CD14-positive monocyte (primary cell): ENCODE measurements around the gene CDH15. TPM values are rescaled to one million over a fixed set of nuclear protein-coding genes. Genes with fewer than 3 reads are reported as not detected.
A peak's percentile ranks its signal among the peaks of the same experiment; 100 is the strongest.

ENCODE experiments used
- DNase-seq, 3 donors: peaks; one replicate each; pipeline ENCODE4 v3.0.0-alpha.2; 2011 to 2022
- H2AFZ ChIP-seq: 2 replicates; pipeline ENCODE4 v1.6.0; 2012; ENCODE audit warnings: mild to moderate bottlenecking, low read depth, low read length, inconsistent platforms; ENCODE audit not compliant: insufficient read depth, poor library complexity, severe bottlenecking
- H3K27ac ChIP-seq, 2 donors: 1 replicate in 1 of 2; 2 replicates in 1 of 2; pipeline ENCODE4 v1.5.1; 2012 to 2013; ENCODE audit warnings: low read length in 2 of 2, control low read depth in 1 of 2, inconsistent platforms in 1 of 2, low read depth in 1 of 2, mild to moderate bottlenecking in 1 of 2
- H3K27me3 ChIP-seq, 2 donors: one replicate each; pipeline versions ENCODE4 v1.6.0 to v1.6.1; 2011 to 2013; ENCODE audit warnings: low read length in 2 of 2; ENCODE audit not compliant: control insufficient read depth in 2 of 2, insufficient read depth in 2 of 2
- H3K36me3 ChIP-seq, 2 donors: replicated peaks in 1 of 2; 1 replicate in 1 of 2; 2 replicates in 1 of 2; pipeline versions ENCODE4 v1.5.1 to v1.6.1; 2012 to 2013; ENCODE audit warnings: low read length in 2 of 2, control low read depth in 1 of 2, inconsistent platforms in 1 of 2, mild to moderate bottlenecking in 1 of 2; ENCODE audit not compliant: insufficient read depth in 2 of 2, control insufficient read depth in 1 of 2
- H3K4me1 ChIP-seq, 2 donors: 1 replicate in 1 of 2; 2 replicates in 1 of 2; pipeline versions ENCODE4 v1.5.1 to v1.6.1; 2012 to 2013; ENCODE audit warnings: low read length in 2 of 2, control low read depth in 1 of 2, inconsistent platforms in 1 of 2, mild to moderate bottlenecking in 1 of 2, moderate library complexity in 1 of 2; ENCODE audit not compliant: insufficient read depth in 2 of 2, control insufficient read depth in 1 of 2
- H3K4me2 ChIP-seq: replicated peaks from 2 replicates; pipeline ENCODE3; 2012; ENCODE audit warnings: low read length, moderate library complexity, mild to moderate bottlenecking; ENCODE audit not compliant: poor library complexity, severe bottlenecking; ENCODE audit errors: extremely low read depth
- H3K4me3 ChIP-seq, 3 experiments: fragments of 200-600 bp in 1 of 3; sonication (generic) in 1 of 3; replicated peaks in 1 of 3; 1 replicate in 2 of 3; 2 replicates in 1 of 3; pipeline ENCODE4 v1.5.1; 2011 to 2013; ENCODE audit warnings: low read length in 3 of 3, mild to moderate bottlenecking in 3 of 3, control low read depth in 2 of 3, low read depth in 2 of 3, inconsistent platforms in 1 of 3, moderate library complexity in 1 of 3
- H3K79me2 ChIP-seq: 2 replicates; pipeline ENCODE4 v1.6.0; 2012; ENCODE audit warnings: mild to moderate bottlenecking, control low read depth, inconsistent platforms, low read length, moderate library complexity; ENCODE audit not compliant: insufficient read depth
- H3K9ac ChIP-seq: 2 replicates; pipeline ENCODE4 v1.6.0; 2017; ENCODE audit warnings: low read length, mild to moderate bottlenecking; ENCODE audit not compliant: insufficient read depth, poor library complexity, severe bottlenecking
- H3K9me3 ChIP-seq, 2 donors: replicated peaks in 1 of 2; 1 replicate in 1 of 2; 2 replicates in 1 of 2; pipeline versions ENCODE4 v1.5.1 to v1.6.1; 2012 to 2013; ENCODE audit warnings: low read length in 2 of 2, control low read depth in 1 of 2; ENCODE audit not compliant: control insufficient read depth in 1 of 2, insufficient read depth in 1 of 2
- H4K20me1 ChIP-seq: 2 replicates; pipeline ENCODE4 v1.6.0; 2012; ENCODE audit warnings: mild to moderate bottlenecking, low read length, control low read depth, moderate library complexity; ENCODE audit not compliant: insufficient read depth
- H3K27ac Mint-ChIP-seq, 7 donors: one replicate each; pipeline ENCODE4 v1.8.0; 2020; ENCODE audit warnings: mild to moderate bottlenecking in 7 of 7, mixed read lengths in 7 of 7, moderate library complexity in 6 of 7, inconsistent platforms in 2 of 7
- H3K27me3 Mint-ChIP-seq, 3 donors: one replicate each; pipeline ENCODE4 v1.8.0; 2021 to 2022; ENCODE audit warnings: low read depth in 3 of 3, mild to moderate bottlenecking in 3 of 3, mixed read lengths in 3 of 3, moderate library complexity in 3 of 3, inconsistent platforms in 1 of 3
- H3K36me3 Mint-ChIP-seq, 2 donors: one replicate each; pipeline ENCODE4 v1.8.0; 2020; ENCODE audit warnings: mixed read lengths in 2 of 2, inconsistent platforms in 1 of 2, mild to moderate bottlenecking in 1 of 2
- H3K4me1 Mint-ChIP-seq: one replicate; pipeline ENCODE4 v1.8.0; 2020; ENCODE audit warnings: mild to moderate bottlenecking, mixed read lengths
- H3K4me3 Mint-ChIP-seq, 2 donors: one replicate each; pipeline ENCODE4 v1.8.0; 2020; ENCODE audit warnings: mild to moderate bottlenecking in 2 of 2, mixed read lengths in 2 of 2, moderate library complexity in 1 of 2
- H3K9me3 Mint-ChIP-seq, 7 donors: one replicate each; pipeline ENCODE4 v1.8.0; 2020 to 2022; ENCODE audit warnings: mixed read lengths in 7 of 7, mild to moderate bottlenecking in 6 of 7, moderate library complexity in 6 of 7, inconsistent platforms in 2 of 7
- WGBS: methylation state at CpG from one replicate; pipeline ENCODE4 v1.1.5; 2013; ENCODE audit warnings: missing lambda C conversion rate; ENCODE audit not compliant: insufficient coverage; 5-methylcytosine and 5-hydroxymethylcytosine counted together
- intact Hi-C, 2 donors: fragments of 100-400 bp; cut with micrococcal nuclease; formaldehyde crosslinking; loops; one replicate each; pipeline versions ENCODE4 v1.15.0 to v1.15.1; 2023
- polyA plus RNA-seq, 3 donors: library from polyadenylated mRNA; depleted of rRNA in 1 of 3; unstranded in 2 of 3; stranded (reverse) in 1 of 3; fragments of 300-500 nt in 2 of 3; fragments of >200 nt in 1 of 3; fragmentation: Illumina TruSeq in 2 of 3; gene quantifications; 1 replicate in 2 of 3; 2 replicates in 1 of 3; pipeline ENCODE4 v1.2.3, GENCODE V29; 2012 to 2021
- TF ChIP-seq, protein P1 (sequence below): fragments of 200-600 bp; IDR thresholded peaks from one replicate; pipeline ENCODE4 v1.8.0; 2022; ENCODE audit warnings: antibody characterized with exemption, mild to moderate bottlenecking

Gene CDH15
- polyA plus RNA-seq, 3 donors, result not detected

DNA sequence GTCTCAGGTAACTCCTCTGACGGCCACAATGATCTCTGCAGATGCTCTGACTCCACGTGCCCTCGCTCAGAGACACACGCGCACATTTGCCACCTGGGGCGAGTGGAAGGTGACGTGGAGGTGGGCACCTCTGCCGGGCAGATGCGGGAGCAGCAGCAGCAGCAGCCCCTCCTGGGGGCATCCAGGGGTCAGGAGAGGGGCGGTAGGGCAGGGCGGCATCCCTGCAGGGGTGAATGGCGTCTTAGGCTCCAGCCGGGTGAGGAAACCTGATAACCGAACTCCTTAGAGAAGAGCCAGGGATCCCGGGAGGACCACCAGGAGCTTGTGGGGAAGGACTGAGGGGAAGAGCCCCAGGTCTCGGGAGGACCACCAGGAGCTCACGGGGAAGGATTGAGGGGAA lies 34.6 kb upstream of the CDH15 start:
- H3K36me3 Mint-ChIP-seq, result peaks cover 51 to 85% of the 10 kb centered on the region in 2 donors
- no peak for DNase-seq
- H3K4me1 Mint-ChIP-seq, result no peaks in the 10 kb centered on the region
- no peak overlapping the region for H3K27ac ChIP-seq
- no peak overlapping the region for H3K4me3 Mint-ChIP-seq
- H3K79me2 ChIP-seq, result no peaks in the 10 kb centered on the region
- no peak overlapping the region for H3K4me2 ChIP-seq
- no peak overlapping the region for H3K4me3 ChIP-seq
- peaks cover 9% of the 10 kb centered on the region for H4K20me1 ChIP-seq
- H2AFZ ChIP-seq, result no peak overlapping the region
- no peaks in the 10 kb centered on the region for H3K4me1 ChIP-seq
- H3K27me3 Mint-ChIP-seq, result peaks cover 0 to 2% (median 0%) of the 10 kb centered on the region in 3 donors
- TF ChIP-seq, protein P1, sequence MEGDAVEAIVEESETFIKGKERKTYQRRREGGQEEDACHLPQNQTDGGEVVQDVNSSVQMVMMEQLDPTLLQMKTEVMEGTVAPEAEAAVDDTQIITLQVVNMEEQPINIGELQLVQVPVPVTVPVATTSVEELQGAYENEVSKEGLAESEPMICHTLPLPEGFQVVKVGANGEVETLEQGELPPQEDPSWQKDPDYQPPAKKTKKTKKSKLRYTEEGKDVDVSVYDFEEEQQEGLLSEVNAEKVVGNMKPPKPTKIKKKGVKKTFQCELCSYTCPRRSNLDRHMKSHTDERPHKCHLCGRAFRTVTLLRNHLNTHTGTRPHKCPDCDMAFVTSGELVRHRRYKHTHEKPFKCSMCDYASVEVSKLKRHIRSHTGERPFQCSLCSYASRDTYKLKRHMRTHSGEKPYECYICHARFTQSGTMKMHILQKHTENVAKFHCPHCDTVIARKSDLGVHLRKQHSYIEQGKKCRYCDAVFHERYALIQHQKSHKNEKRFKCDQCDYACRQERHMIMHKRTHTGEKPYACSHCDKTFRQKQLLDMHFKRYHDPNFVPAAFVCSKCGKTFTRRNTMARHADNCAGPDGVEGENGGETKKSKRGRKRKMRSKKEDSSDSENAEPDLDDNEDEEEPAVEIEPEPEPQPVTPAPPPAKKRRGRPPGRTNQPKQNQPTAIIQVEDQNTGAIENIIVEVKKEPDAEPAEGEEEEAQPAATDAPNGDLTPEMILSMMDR, result no peak
- H3K27me3 ChIP-seq, result no peaks in the 10 kb centered on the region
- no peak overlapping the region for H3K9ac ChIP-seq
- intact Hi-C loops, result no loop called here
- 97% methylated on average over 17 of the region's 17 CpGs for WGBS
- peaks cover 0 to 2% (median 0%) of the 10 kb centered on the region in 7 donors for H3K9me3 Mint-ChIP-seq
- H3K9me3 ChIP-seq, result no peaks in the 10 kb centered on the region
- peaks cover 67 to 75% of the 10 kb centered on the region in 2 donors for H3K36me3 ChIP-seq
- peak overlapping the region in 1 of 7 donors; percentile 15 for H3K27ac Mint-ChIP-seq

DNA sequence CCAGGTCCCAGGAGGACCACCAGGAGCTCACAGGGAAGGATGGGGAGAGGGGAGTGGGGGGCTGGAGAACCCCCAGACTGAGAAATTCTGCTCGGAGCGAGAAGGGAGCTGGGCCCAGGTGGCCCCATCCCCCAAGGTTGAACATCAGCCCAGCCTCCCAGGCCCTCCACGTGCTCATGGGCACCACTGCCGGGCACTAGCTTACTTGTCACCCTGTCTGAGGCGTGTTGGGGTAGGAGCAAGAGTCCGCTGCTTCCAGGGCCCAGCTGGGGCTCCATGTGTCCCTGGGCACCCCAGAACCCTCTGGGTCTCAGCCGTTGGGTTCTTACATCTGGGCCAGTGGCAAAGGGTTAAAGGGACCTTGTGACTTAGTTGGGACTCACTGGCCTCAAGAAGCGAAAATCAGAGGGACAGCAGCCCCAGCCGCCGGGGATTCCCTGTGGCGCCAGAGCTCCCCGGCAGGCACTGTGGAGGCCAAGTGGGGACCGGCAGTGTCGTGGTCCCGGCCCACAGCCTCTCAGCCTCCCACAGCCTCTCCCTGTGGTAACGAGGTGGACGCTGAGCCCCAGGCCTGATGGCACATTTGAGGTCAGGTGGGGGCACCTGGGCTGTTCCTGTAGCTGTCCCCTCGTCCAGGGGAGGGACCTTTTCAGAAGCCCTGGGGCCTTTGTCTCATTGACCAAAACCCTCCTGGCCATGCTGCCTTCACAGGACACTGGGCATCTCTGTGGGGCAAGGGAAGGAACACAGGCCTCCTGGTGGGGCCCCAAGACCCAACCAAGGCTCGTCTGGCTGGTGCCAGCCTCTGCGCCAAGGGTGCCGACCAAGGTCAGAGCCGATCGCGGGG lies 33.7 kb upstream of the CDH15 start:
- no peak overlapping the region for H3K4me3 ChIP-seq
- DNase-seq, result no peak
- no peaks in the 10 kb centered on the region for H3K4me1 ChIP-seq
- H3K9me3 ChIP-seq, result no peaks in the 10 kb centered on the region
- intact Hi-C loops, result no loop called here
- H3K4me2 ChIP-seq, result no peak overlapping the region
- Mint-ChIP-seq H3K9me3 (peaks cover 0 to 2% (median 0%) of the 10 kb centered on the region in 7 donors), H3K36me3 (peaks cover 56 to 86% of the 10 kb centered on the region in 2 donors), H3K4me3 (no peak overlapping the region), H3K27me3 (peaks cover 0 to 2% (median 0%) of the 10 kb centered on the region in 3 donors), H3K27ac (no peak overlapping the region), H3K4me1 (no peaks in the 10 kb centered on the region)
- H3K27ac ChIP-seq, result no peak overlapping the region
- H4K20me1 ChIP-seq, result peaks cover 8% of the 10 kb centered on the region
- TF ChIP-seq, protein P1, result no peak
- no peak overlapping the region for H2AFZ ChIP-seq
- H3K36me3 ChIP-seq, result peaks cover 65 to 74% of the 10 kb centered on the region in 2 donors
- H3K9ac ChIP-seq, result no peak overlapping the region
- H3K27me3 ChIP-seq, result no peaks in the 10 kb centered on the region
- WGBS, result 95% methylated on average over 23 of the region's 24 CpGs
- no peaks in the 10 kb centered on the region for H3K79me2 ChIP-seq
